Right kidney (tissue), 1 donor: ENCODE data around the gene PAX5.

Experiments
- DNase-seq: peaks from one replicate; pipeline ENCODE4 v3.0.0-alpha.2; 2016

Gene PAX5

GRCh38 chr9:36987409-36987808, 46.7 kb downstream of the PAX5 start:
- no peak for DNase-seq

- DNase-seq, result peak; percentile 57
Observed at GRCh38 chr9:36986468-36987408, 47.3 kb downstream of the PAX5 start.

GRCh38 chr9:36985769-36986467, 48.1 kb downstream of the PAX5 start:
- no peak for DNase-seq

- no peak for DNase-seq
Observed at GRCh38 chr9:36985061-36985768, 48.9 kb downstream of the PAX5 start.

- no peak for DNase-seq
Observed at GRCh38 chr9:36980148-36980974, 53.7 kb downstream of the PAX5 start.

- DNase-seq, result no peak
Observed at GRCh38 chr9:36976371-36977030, 57.6 kb downstream of the PAX5 start.

GRCh38 chr9:36974731-36975130, 59.3 kb downstream of the PAX5 start:
- no peak for DNase-seq

- DNase-seq, result no peak
Observed at GRCh38 chr9:36971935-36972488, 62.1 kb downstream of the PAX5 start.

- no peak for DNase-seq
Observed at GRCh38 chr9:36970007-36970888, 63.8 kb downstream of the PAX5 start.

GRCh38 chr9:36969216-36969771, 64.8 kb downstream of the PAX5 start:
- no peak for DNase-seq

- DNase-seq, result no peak
Observed at GRCh38 chr9:36968574-36969215, 65.4 kb downstream of the PAX5 start.

GRCh38 chr9:36967997-36968396, 66.1 kb downstream of the PAX5 start:
- DNase-seq, result no peak

GRCh38 chr9:36966371-36967097, 67.5 kb downstream of the PAX5 start:
- no peak for DNase-seq

GRCh38 chr9:36964791-36965190, 69.3 kb downstream of the PAX5 start:
- DNase-seq, result no peak

- no peak for DNase-seq
Observed at GRCh38 chr9:36963346-36963745, 70.7 kb downstream of the PAX5 start.

- no peak for DNase-seq
Observed at GRCh38 chr9:36962691-36963090, 71.4 kb downstream of the PAX5 start.

- DNase-seq, result peak; percentile 65
Observed at GRCh38 chr9:36961561-36962325, 72.3 kb downstream of the PAX5 start.

- DNase-seq, result no peak
Observed at GRCh38 chr9:36961051-36961450, 73.0 kb downstream of the PAX5 start.
